Thymus (tissue), 14 donors: ENCODE measurements around the gene HYAL2. TPM values are rescaled to one million over a fixed set of nuclear protein-coding genes. Genes with fewer than 3 reads are reported as not detected.

Experiments
- DNase-seq, 9 donors: peaks; one replicate each; pipeline ENCODE4 v3.0.0-alpha.2; 2013; ENCODE audit warnings: low spot score in 9 of 9, low read depth in 6 of 9, missing footprints in 1 of 9
- H3K27ac ChIP-seq, 2 donors: one replicate each; pipeline ENCODE4 v1.5.1; 2013; ENCODE audit warnings: control low read depth in 1 of 2, low read depth in 1 of 2, low read length in 1 of 2, mild to moderate bottlenecking in 1 of 2, moderate library complexity in 1 of 2
- H3K27me3 ChIP-seq, 2 donors: one replicate each; pipeline ENCODE4 v1.5.1; 2013; ENCODE audit warnings: low read length in 1 of 2; ENCODE audit not compliant: control insufficient read depth in 2 of 2, insufficient read depth in 1 of 2
- H3K36me3 ChIP-seq, 2 donors: one replicate each; pipeline ENCODE4 v1.5.1; 2013; ENCODE audit warnings: low read length in 1 of 2, mild to moderate bottlenecking in 1 of 2, moderate library complexity in 1 of 2; ENCODE audit not compliant: control insufficient read depth in 2 of 2, insufficient read depth in 2 of 2
- H3K4me1 ChIP-seq, 2 donors: one replicate each; pipeline ENCODE4 v1.5.1; 2013; ENCODE audit warnings: low read length in 2 of 2; ENCODE audit not compliant: control insufficient read depth in 2 of 2, insufficient read depth in 2 of 2
- H3K4me3 ChIP-seq, 2 donors: one replicate each; pipeline ENCODE4 v1.5.1; 2013; ENCODE audit warnings: low read length in 2 of 2, control low read depth in 1 of 2, mild to moderate bottlenecking in 1 of 2
- H3K9me3 ChIP-seq, 2 donors: one replicate each; pipeline ENCODE4 v1.5.1; 2013; ENCODE audit warnings: low read length in 1 of 2, mild to moderate bottlenecking in 1 of 2; ENCODE audit not compliant: control insufficient read depth in 2 of 2, insufficient read depth in 1 of 2
- whole genome bisulfite sequencing: extraction: QIAGEN DNeasy Blood & Tissue Kit; methylation state at CpG from one replicate; pipeline ENCODE4 v1.1.7; 2013; 5-methylcytosine and 5-hydroxymethylcytosine counted together
- long read RNA-seq, 10 donors: transcript quantifications; one replicate each; lab custom pipeline, GENCODE V29; 2026
- polyA plus RNA-seq: library from polyadenylated mRNA; stranded (reverse); fragments of 200-250 nt; gene quantifications from one replicate; pipeline ENCODE4 v1.2.3, GENCODE V29; 2013
- total RNA-seq: library from RNA; stranded (reverse); fragments of 120-200 nt; gene quantifications from one replicate; pipeline ENCODE4 v1.2.4, GENCODE V29; 2013
- donor health status: healthy.

HYAL2 gene, protein sequence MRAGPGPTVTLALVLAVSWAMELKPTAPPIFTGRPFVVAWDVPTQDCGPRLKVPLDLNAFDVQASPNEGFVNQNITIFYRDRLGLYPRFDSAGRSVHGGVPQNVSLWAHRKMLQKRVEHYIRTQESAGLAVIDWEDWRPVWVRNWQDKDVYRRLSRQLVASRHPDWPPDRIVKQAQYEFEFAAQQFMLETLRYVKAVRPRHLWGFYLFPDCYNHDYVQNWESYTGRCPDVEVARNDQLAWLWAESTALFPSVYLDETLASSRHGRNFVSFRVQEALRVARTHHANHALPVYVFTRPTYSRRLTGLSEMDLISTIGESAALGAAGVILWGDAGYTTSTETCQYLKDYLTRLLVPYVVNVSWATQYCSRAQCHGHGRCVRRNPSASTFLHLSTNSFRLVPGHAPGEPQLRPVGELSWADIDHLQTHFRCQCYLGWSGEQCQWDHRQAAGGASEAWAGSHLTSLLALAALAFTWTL
- total RNA-seq: 15.2 TPM
- polyA plus RNA-seq: 32.7 TPM
- long read RNA-seq, donor 1, partial matches to known transcripts: 0 of 2 reads
- long read RNA-seq, donor 1, other reads (novel, unspliced or antisense): 0 of 2 reads
- long read RNA-seq, donor 2, full-length matches to known transcripts: 16 of 16 reads
- long read RNA-seq, donor 2, partial matches to known transcripts: 0 of 16 reads
- long read RNA-seq, donor 2, other reads (novel, unspliced or antisense): 0 of 16 reads
- long read RNA-seq, donor 3, full-length matches to known transcripts: 13 of 13 reads
- long read RNA-seq, donor 3, partial matches to known transcripts: 0 of 13 reads
- long read RNA-seq, donor 3, other reads (novel, unspliced or antisense): 0 of 13 reads
- long read RNA-seq, donor 4, full-length matches to known transcripts: 8 of 8 reads
- long read RNA-seq, donor 4, partial matches to known transcripts: 0 of 8 reads
- long read RNA-seq, donor 4, other reads (novel, unspliced or antisense): 0 of 8 reads
- long read RNA-seq, donor 5, full-length matches to known transcripts: 24 of 24 reads
- long read RNA-seq, donor 5, partial matches to known transcripts: 0 of 24 reads
- long read RNA-seq, donor 5, other reads (novel, unspliced or antisense): 0 of 24 reads
- long read RNA-seq, donor 6, full-length matches to known transcripts: 8 of 8 reads
- long read RNA-seq, donor 6, partial matches to known transcripts: 0 of 8 reads
- long read RNA-seq, donor 6, other reads (novel, unspliced or antisense): 0 of 8 reads
- long read RNA-seq, donor 7, full-length matches to known transcripts: 8 of 8 reads
- long read RNA-seq, donor 7, partial matches to known transcripts: 0 of 8 reads
- long read RNA-seq, donor 7, other reads (novel, unspliced or antisense): 0 of 8 reads
- long read RNA-seq, donor 8, full-length matches to known transcripts: 8 of 8 reads
- long read RNA-seq, donor 8, partial matches to known transcripts: 0 of 8 reads
- long read RNA-seq, donor 8, other reads (novel, unspliced or antisense): 0 of 8 reads
- long read RNA-seq, donor 9, full-length matches to known transcripts: 4 of 4 reads
- long read RNA-seq, donor 9, partial matches to known transcripts: 0 of 4 reads
- long read RNA-seq, donor 9, other reads (novel, unspliced or antisense): 0 of 4 reads
- long read RNA-seq, donor 10, full-length matches to known transcripts: 10 of 10 reads
- long read RNA-seq, donor 10, partial matches to known transcripts: 0 of 10 reads
- long read RNA-seq, donor 10, other reads (novel, unspliced or antisense): 0 of 10 reads

DNA sequence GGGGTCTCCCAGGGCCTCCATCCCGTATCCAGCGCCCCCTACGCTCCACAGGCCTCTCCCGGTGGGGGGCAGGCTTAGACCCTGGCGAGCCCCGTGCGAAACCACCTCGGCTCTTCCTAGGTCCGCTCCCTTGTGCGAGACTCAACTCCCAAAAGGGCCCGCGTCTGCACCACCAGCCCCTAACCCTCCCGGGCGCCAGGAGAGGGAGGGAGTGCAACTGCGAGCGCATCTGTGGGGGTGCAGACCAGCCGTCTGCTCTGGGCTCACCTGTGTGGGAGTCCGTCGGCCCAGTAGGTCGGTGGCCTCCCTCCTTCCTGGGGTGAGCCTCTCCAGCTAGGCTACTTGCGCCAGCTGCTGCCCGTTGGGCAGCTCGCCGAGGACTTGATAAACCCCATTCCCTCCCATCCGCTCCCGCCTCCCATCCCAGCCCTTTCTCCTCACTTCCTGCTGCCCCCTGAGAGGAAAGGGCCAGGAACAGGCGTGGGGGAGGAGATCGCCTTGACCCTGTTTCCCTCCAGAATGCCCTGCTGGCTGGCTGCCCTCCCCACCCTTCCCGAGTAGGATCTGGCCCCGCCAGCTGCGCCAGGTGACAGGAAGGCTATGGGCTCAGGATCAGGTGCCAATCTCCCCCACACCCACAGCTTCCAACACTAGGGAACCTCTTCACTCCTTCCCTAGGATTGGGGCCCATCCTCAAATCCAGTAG, at the start of gene HYAL2:
Gene HYAL2 (minus strand): TSS at position 360 of the 706 bp plus-strand sequence. CDS start 2,256 bp downstream, outside the sequence.
- peak within 1 kb of the TSS in 1 of 2 donors; percentile 80 for H3K27ac ChIP-seq
- H3K27me3 ChIP-seq: no peaks in the 10 kb centered on the region
- peaks cover 14 to 38% of the 10 kb centered on the region in 2 donors for H3K4me1 ChIP-seq
- peak within 1 kb of the TSS; percentile 71 to 75 for H3K4me3 ChIP-seq
- WGBS: 83% methylated on average over 31 of the region's 31 CpGs
- DNase-seq: no peak
- H3K36me3 ChIP-seq: peaks cover 18 to 20% of the 10 kb centered on the region in 2 donors
- no peaks in the 10 kb centered on the region for H3K9me3 ChIP-seq

DNA sequence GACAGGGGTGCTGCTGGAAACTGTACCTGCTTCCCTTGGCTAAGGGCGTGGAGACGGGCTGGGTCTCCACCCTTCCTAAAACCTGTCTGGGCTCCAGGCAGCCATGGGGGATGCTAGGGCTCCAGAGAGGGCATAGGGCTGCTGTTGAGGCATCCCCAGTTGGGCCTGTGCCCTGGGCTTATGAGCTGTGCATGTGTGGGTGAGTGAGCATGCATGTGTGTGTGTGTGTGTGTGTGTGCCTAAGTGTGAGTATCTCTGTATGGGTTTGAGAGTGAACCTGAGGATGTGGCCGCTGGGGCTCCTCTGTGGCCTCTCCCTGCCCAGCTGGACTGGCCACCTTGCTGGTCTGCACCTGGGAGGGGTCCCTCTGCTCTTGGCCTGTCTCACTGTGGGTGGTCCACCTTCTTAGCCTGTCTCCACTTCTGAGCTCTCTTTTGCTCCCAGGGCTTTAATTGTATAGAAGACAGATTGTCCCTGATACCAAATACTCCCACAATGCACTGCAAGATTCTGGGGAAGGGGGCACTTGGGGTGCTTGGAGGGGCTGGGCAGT, 48.7 kb upstream of the HYAL2 start:
- WGBS: 96% methylated on average over 3 of the region's 3 CpGs

DNA sequence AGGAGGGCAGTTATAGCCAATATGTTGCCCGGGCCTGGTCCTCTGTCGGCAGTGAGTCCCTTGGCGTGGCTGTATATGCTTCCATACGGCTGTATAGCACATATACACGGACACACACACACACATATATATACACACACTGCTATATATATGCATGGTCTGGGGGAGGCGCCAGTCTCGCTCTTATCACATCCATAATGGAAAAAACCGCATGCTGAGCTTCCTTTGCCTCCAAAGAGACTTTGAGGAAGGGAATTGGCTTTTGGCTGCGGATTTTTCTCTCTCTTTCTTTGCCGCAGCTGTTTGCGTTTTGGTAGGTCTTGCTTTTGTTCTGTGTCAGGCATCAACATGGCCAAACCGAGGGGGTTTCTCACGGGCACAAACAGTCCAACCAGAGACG, 48.0 kb upstream of the HYAL2 start:
- H3K36me3 ChIP-seq: no peaks in the 10 kb centered on the region
- no peak for DNase-seq
- WGBS: 85% methylated on average over 14 of the region's 14 CpGs

More for the DNA sequence above, 48.7 kb upstream of the HYAL2 start:
- no peaks in the 10 kb centered on the region for H3K36me3 ChIP-seq
- peaks cover 0 to 4% of the 10 kb centered on the region in 2 donors for H3K27me3 ChIP-seq
- no peak for DNase-seq
- H3K4me3 ChIP-seq: no peak overlapping the region
- no peak overlapping the region for H3K27ac ChIP-seq
- no peaks in the 10 kb centered on the region for H3K9me3 ChIP-seq
- H3K4me1 ChIP-seq: peaks cover 3 to 21% of the 10 kb centered on the region in 2 donors

DNA sequence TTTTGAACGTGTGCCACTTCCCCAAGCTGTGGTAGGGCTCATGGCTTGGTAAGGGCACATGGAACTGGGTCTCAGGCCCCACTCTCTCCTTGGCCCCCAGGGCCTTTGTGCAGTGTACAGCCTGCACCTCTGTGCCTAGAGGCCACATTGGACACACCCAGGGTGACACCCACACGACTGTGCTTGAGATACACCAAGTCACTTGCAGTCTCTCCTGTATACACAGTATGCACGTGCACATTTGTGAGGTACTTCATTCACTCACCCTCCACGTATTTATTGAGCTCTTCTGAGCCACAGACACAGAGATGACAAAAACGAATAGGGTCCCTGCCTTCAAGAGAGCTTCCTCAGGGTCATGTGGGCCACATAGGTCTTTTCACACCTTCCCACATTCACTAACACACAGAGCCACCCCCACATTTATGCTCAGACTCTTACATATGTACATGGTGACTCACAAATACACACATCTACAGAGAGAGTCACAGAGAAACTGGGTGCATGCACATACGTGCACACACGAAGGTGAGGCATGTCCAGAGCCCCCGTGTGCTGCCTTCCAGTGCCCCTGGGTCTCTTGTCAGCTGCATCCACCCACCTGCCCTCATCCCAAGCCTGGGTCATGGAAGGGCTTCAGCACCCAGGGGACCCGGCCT, 46.6 kb upstream of the HYAL2 start:
- peaks cover 0 to 4% of the 10 kb centered on the region in 2 donors for H3K27me3 ChIP-seq
- no peak overlapping the region for H3K27ac ChIP-seq
- 93% methylated on average over 9 of the region's 9 CpGs for WGBS
- no peak overlapping the region for H3K4me3 ChIP-seq
- no peaks in the 10 kb centered on the region for H3K36me3 ChIP-seq
- DNase-seq: no peak
- no peaks in the 10 kb centered on the region for H3K9me3 ChIP-seq
- peaks cover 13 to 35% of the 10 kb centered on the region in 2 donors for H3K4me1 ChIP-seq

More for the DNA sequence above, 48.0 kb upstream of the HYAL2 start:
- Histone ChIP-seq H3K4me1 (peaks cover 7 to 26% of the 10 kb centered on the region in 2 donors), H3K4me3 (no peak overlapping the region), H3K27me3 (peaks cover 0 to 4% of the 10 kb centered on the region in 2 donors), H3K27ac (no peak overlapping the region), H3K9me3 (no peaks in the 10 kb centered on the region)

DNA sequence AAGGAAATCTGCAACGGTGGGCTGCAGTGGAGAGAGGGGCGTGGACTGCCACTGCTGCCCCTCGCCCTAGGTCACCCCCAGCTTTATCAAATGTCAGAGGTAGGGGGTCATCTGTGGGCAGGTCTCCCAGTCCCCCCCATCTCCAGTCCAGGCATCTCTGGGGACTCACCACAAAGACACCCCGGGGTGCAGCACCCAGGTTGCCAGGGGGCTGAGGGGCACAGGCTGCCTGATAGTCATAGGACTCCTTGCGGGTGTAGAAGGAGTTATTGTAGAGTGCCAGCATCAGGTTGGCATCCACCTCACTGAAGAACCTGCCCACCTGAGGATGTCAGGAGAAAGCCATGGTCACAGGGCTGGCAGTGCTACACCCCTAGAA, 43.3 kb upstream of the HYAL2 start:
- H3K27me3 ChIP-seq: peaks cover 0 to 4% of the 10 kb centered on the region in 2 donors
- WGBS: 78% methylated on average over 5 of the region's 5 CpGs
- H3K4me3 ChIP-seq: peak overlapping the region; percentile 51 to 62
- H3K4me1 ChIP-seq: peaks cover 11 to 18% of the 10 kb centered on the region in 2 donors
- no peak for DNase-seq
- no peaks in the 10 kb centered on the region for H3K36me3 ChIP-seq
- no peaks in the 10 kb centered on the region for H3K9me3 ChIP-seq
- peak overlapping the region in 1 of 2 donors; percentile 95 for H3K27ac ChIP-seq

DNA sequence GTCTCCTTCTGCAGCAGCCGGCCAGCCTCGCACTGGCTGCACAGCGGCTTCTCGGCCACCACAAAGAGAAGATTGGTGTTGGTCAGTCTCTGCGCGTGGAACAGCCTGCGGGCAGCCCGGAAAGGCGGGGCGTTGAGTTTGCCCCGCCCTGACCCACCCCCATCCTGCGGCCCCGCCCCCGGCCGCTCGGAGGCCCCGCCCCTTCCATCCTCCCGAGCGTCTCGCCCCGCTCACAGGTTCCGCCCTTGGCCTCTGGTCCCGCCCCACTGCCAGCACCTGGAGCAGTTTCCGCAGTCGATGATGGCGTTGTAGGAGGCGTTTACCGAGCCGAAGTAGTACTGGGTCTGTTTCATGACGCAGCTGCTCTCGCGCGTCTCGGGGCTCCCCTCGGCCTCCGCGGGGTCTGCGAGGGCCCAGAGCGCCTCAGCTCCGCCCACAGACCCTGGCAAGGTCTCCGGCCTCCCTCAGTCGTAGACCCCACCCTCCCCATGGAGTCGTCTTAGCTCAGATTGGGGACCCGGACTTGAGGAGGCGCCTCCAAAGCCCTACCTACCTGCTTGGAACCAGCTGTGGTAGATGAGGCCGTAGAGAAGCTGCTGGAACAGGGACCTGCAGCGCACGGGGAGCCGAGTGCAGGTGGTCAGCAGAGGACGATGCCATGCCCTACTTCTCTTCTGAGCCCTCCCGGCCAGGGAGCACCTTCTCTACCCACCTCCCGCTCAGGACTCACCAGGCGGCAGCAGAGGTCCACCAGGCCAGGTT, 42.7 kb upstream of the HYAL2 start:
- H3K4me1 ChIP-seq: peaks cover 11 to 18% of the 10 kb centered on the region in 2 donors
- no peaks in the 10 kb centered on the region for H3K36me3 ChIP-seq
- DNase-seq: peak; percentile 80 to 96 (median 89)
- peak overlapping the region; percentile 51 to 62 for H3K4me3 ChIP-seq
- H3K27me3 ChIP-seq: peaks cover 0 to 4% of the 10 kb centered on the region in 2 donors
- no peaks in the 10 kb centered on the region for H3K9me3 ChIP-seq
- WGBS: 4% methylated on average over 53 of the region's 53 CpGs
- H3K27ac ChIP-seq: peak overlapping the region; percentile 92 to 95

DNA sequence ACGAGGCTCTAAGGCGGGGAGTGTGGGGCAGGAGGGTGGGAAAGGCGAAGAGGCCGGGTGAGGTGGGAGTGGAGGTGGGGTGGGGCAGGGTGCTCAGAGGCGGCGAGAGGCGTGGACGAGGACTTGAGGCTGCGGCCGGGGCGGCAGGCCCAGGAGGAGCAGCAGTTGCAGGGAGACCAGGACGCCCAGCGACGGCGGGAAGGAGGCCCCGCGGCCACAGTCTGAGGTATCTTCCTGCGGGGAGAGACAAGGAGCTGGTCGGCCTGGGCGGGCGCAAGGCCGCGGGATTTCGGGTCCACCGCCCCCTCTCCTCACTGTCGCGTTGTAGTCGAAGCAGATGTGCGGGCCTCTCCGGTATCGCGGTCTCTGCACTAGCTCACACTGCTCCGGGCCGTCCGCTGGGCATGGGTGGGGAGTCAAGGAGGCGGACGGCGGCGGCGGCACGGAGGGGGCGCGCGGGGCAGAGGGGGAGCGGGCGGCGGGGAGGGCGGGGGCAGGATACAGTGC, 42.1 kb upstream of the HYAL2 start:
- H3K36me3 ChIP-seq: no peaks in the 10 kb centered on the region
- peaks cover 0 to 4% of the 10 kb centered on the region in 2 donors for H3K27me3 ChIP-seq
- no peak overlapping the region for H3K27ac ChIP-seq
- H3K4me3 ChIP-seq: peak overlapping the region; percentile 51 to 62
- H3K4me1 ChIP-seq: peaks cover 11 to 24% of the 10 kb centered on the region in 2 donors
- 22% methylated on average over 48 of the region's 48 CpGs for WGBS
- DNase-seq: no peak
- no peaks in the 10 kb centered on the region for H3K9me3 ChIP-seq
